Natural killer cell (primary cell): ENCODE data around the gene WNT4. TPM values are rescaled to one million over a fixed set of nuclear protein-coding genes. Genes with fewer than 3 reads are reported as not detected.

ENCODE experiments used
- ATAC-seq, 3 donors: fragments of 150-1000 bp in 2 of 3; fragments of 200-7000 bp in 1 of 3; cut with Tn5 transposase; 1 replicate in 1 of 3; 2 replicates in 2 of 3; pipeline ENCODE4 v1.10.0; 2021; ENCODE audit warnings: mild to moderate bottlenecking in 2 of 3, moderate library complexity in 2 of 3
- DNase-seq, 2 donors: peaks; one replicate each; pipeline versions ENCODE4 v3.0.0 to v3.0.0-alpha.2; 2013 to 2021; ENCODE audit warnings: mixed read lengths in 1 of 2
- H3K27ac ChIP-seq: one replicate; pipeline ENCODE4 v1.5.1; 2013; ENCODE audit warnings: mild to moderate bottlenecking, low read length
- H3K27me3 ChIP-seq: one replicate; pipeline ENCODE4 v1.6.1; 2013; ENCODE audit warnings: low read length; ENCODE audit not compliant: control insufficient read depth, insufficient read depth
- H3K36me3 ChIP-seq: one replicate; pipeline ENCODE4 v1.6.1; 2013; ENCODE audit warnings: low read length; ENCODE audit not compliant: control insufficient read depth, insufficient read depth
- H3K4me1 ChIP-seq: one replicate; pipeline ENCODE4 v1.6.1; 2013; ENCODE audit warnings: low read length; ENCODE audit not compliant: control insufficient read depth, insufficient read depth
- H3K4me3 ChIP-seq: one replicate; pipeline ENCODE4 v1.5.1; 2013; ENCODE audit warnings: low read length
- H3K9me3 ChIP-seq: one replicate; pipeline ENCODE4 v1.6.1; 2013; ENCODE audit warnings: low read length; ENCODE audit not compliant: control insufficient read depth, insufficient read depth
- H3K27ac Mint-ChIP-seq, 2 donors: one replicate each; pipeline ENCODE4 v1.8.0; 2022; ENCODE audit warnings: mild to moderate bottlenecking in 2 of 2, mixed read lengths in 2 of 2, moderate library complexity in 1 of 2
- H3K27me3 Mint-ChIP-seq, 2 donors: one replicate each; pipeline ENCODE4 v1.8.0; 2022; ENCODE audit warnings: low read depth in 2 of 2, mixed read lengths in 2 of 2
- H3K36me3 Mint-ChIP-seq: one replicate; pipeline ENCODE4 v1.8.0; 2022; ENCODE audit warnings: mixed read lengths
- H3K4me1 Mint-ChIP-seq, 2 donors: one replicate each; pipeline ENCODE4 v1.8.0; 2022; ENCODE audit warnings: mixed read lengths in 2 of 2
- H3K4me3 Mint-ChIP-seq: one replicate; pipeline ENCODE4 v1.8.0; 2022; ENCODE audit warnings: mild to moderate bottlenecking, moderate library complexity, mixed read lengths
- H3K9me3 Mint-ChIP-seq, 2 donors: one replicate each; pipeline ENCODE4 v1.8.0; 2022; ENCODE audit warnings: mixed read lengths in 2 of 2
- CTCF ChIP-seq: fragments of 200-600 bp; IDR thresholded peaks from one replicate; pipeline ENCODE4 v1.8.0; 2022; ENCODE audit warnings: antibody characterized with exemption
- WGBS: methylation state at CpG from one replicate; pipeline ENCODE4 v1.1.7; 2013; ENCODE audit warnings: missing lambda C conversion rate; ENCODE audit not compliant: insufficient coverage; 5-methylcytosine and 5-hydroxymethylcytosine counted together
- intact Hi-C: fragments of 100-400 bp; cut with micrococcal nuclease; formaldehyde crosslinking; loops from one replicate; pipeline ENCODE4 v1.14.2; 2022
- total RNA-seq, 4 donors: library from RNA; stranded (reverse); fragments of 120-200 nt in 1 of 4; gene quantifications; one replicate each; pipeline versions ENCODE4 v1.2.3 to v1.2.4, GENCODE V29; 2013 to 2022

Gene WNT4
- total RNA-seq, 3 donors from 2014 or later (not counting 1 experiment from before 2014, with no cell fraction given): not detected

DNA sequence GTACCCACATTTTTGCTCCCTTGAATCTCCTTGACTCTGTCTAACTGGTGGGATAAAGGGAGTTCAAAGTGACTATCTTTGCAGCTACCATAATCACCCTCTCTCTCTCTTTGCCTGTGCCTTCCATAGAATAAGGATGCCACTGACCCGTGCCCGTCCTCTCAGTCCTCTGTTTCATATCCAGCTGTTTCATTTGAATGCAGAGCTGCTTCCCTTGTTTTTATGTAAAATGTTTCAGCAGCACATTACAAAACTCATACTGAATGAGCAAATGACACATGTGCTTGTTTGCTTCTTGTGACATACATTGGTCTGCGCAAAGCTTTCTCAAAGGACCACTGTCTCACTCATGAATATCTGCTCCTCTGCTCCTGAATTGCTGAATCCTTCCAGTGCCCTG is 52.0 kb downstream of the WNT4 start:
- no peaks in the 10 kb centered on the region for H3K9me3 Mint-ChIP-seq
- no peaks in the 10 kb centered on the region for H3K27me3 Mint-ChIP-seq
- H3K36me3 Mint-ChIP-seq: peaks cover 15% of the 10 kb centered on the region
- H3K27me3 ChIP-seq: no peaks in the 10 kb centered on the region
- H3K27ac ChIP-seq: no peak overlapping the region
- H3K4me3 ChIP-seq: no peak overlapping the region
- intact Hi-C loops: no loop called here
- peak overlapping the region; percentile 81 to 85 for H3K27ac Mint-ChIP-seq
- no peaks in the 10 kb centered on the region for H3K9me3 ChIP-seq
- peaks cover 12% of the 10 kb centered on the region for H3K4me1 ChIP-seq
- DNase-seq: no peak
- peaks cover 65% of the 10 kb centered on the region for H3K36me3 ChIP-seq
- 76% methylated on average over 3 of the region's 3 CpGs for WGBS
- peaks cover 82% of the 10 kb centered on the region in 2 donors for H3K4me1 Mint-ChIP-seq
- no peak for TF ChIP-seq CTCF
- no peak for ATAC-seq
- peak overlapping the region; percentile 68 for H3K4me3 Mint-ChIP-seq

GRCh38 chr1:22089787-22090186 is 53.1 kb downstream of the WNT4 start:
- Histone ChIP-seq H3K36me3 (peaks cover 62% of the 10 kb centered on the region), H3K27ac (peak overlapping the region; percentile 32), H3K9me3 (no peaks in the 10 kb centered on the region), H3K4me3 (no peak overlapping the region), H3K27me3 (no peaks in the 10 kb centered on the region), H3K4me1 (peaks cover 12% of the 10 kb centered on the region)
- TF ChIP-seq CTCF: no peak
- peaks cover 85 to 87% of the 10 kb centered on the region in 2 donors for H3K4me1 Mint-ChIP-seq
- H3K9me3 Mint-ChIP-seq: no peaks in the 10 kb centered on the region
- no peaks in the 10 kb centered on the region for H3K27me3 Mint-ChIP-seq
- H3K36me3 Mint-ChIP-seq: peaks cover 15% of the 10 kb centered on the region
- WGBS: 5% methylated on average over 3 of the region's 6 CpGs
- H3K4me3 Mint-ChIP-seq: peak overlapping the region; percentile 68
- intact Hi-C loops: loop anchor here (5.0 kb wide), 1 partner anchor 37 kb away; the partner anchor contains the start of gene CDC42
- DNase-seq (peak in 1 of 2 donors; percentile 36), ATAC-seq (peak in 1 of 3 donors; percentile 18)
- peak overlapping the region; percentile 81 to 85 for H3K27ac Mint-ChIP-seq

DNA sequence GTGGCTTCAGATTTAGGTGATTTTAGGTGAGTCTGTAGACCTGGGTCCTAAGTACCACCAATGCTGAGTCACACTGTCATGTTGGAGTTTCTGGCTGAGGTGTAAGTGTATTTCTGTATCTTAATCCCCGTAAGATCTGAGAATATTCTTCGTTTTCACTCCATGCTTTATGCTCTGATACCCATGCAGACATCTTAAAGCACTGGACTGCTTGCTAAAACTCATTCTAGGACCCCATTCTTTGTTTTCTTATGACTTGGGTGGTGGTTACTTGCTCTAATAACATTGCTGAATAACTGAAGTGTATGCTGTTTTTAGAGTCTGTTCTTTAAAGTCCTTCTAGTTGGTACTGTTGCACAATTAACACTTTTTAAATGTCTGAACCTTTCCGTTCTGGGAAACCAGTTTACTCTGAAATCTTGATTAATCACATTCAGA is 53.7 kb downstream of the WNT4 start:
- Mint-ChIP-seq H3K4me1 (peaks cover 88 to 89% of the 10 kb centered on the region in 2 donors), H3K9me3 (no peaks in the 10 kb centered on the region), H3K27ac (peak overlapping the region; percentile 81 to 85), H3K4me3 (peak overlapping the region; percentile 68), H3K36me3 (peaks cover 15% of the 10 kb centered on the region), H3K27me3 (no peaks in the 10 kb centered on the region)
- intact Hi-C loops: loop anchor here (5.0 kb wide), 1 partner anchor 37 kb away; the partner anchor contains the start of gene CDC42
- Histone ChIP-seq H3K9me3 (no peaks in the 10 kb centered on the region), H3K4me1 (peaks cover 12% of the 10 kb centered on the region), H3K36me3 (peaks cover 64% of the 10 kb centered on the region), H3K4me3 (no peak overlapping the region), H3K27ac (peak overlapping the region; percentile 32), H3K27me3 (no peaks in the 10 kb centered on the region)
- DNase-seq (no peak), ATAC-seq (peak in 2 of 3 donors; percentile 23 to 41)
- WGBS: 34% methylated on average over 3 of the region's 3 CpGs
- no peak for TF ChIP-seq CTCF

- Histone ChIP-seq H3K27me3 (no peaks in the 10 kb centered on the region), H3K9me3 (no peaks in the 10 kb centered on the region), H3K4me3 (no peak overlapping the region), H3K36me3 (peaks cover 60% of the 10 kb centered on the region), H3K27ac (no peak overlapping the region), H3K4me1 (peaks cover 13% of the 10 kb centered on the region)
- WGBS: 13% methylated on average over 1 of the region's 2 CpGs
- H3K36me3 Mint-ChIP-seq: peaks cover 15% of the 10 kb centered on the region
- TF ChIP-seq CTCF: no peak
- H3K27me3 Mint-ChIP-seq: no peaks in the 10 kb centered on the region
- H3K9me3 Mint-ChIP-seq: no peaks in the 10 kb centered on the region
- intact Hi-C loops: loop anchor here (5.0 kb wide), 1 partner anchor 36 kb away; the partner anchor contains the start of gene CDC42
- peak overlapping the region; percentile 81 to 85 for H3K27ac Mint-ChIP-seq
- DNase-seq: no peak
- peak overlapping the region; percentile 68 for H3K4me3 Mint-ChIP-seq
- no peak for ATAC-seq
- peaks cover 88 to 91% of the 10 kb centered on the region in 2 donors for H3K4me1 Mint-ChIP-seq
Measured at GRCh38 chr1:22088331-22088730, 54.6 kb downstream of the WNT4 start.
